Endothelial cell of umbilical vein (primary cell): ENCODE results near the gene RNU7-1. TPM values are rescaled to one million over a fixed set of nuclear protein-coding genes. Genes with fewer than 3 reads are reported as not detected.

Experiments
- BruUV-seq: library from RNA; stranded (reverse); fragments of 400-500 nt; replicated peaks from 2 replicates; lab custom pipeline; 2021; lab: Mats Ljungman, UMichigan
- CTCF ChIA-PET: fragments of 300-600, 350-600 bp; sonication (Branson Sonifier 250); formaldehyde crosslinking; loops from one replicate; lab custom pipeline; 2021; ENCODE audit warnings: antibody characterized with exemption, inconsistent platforms; lab: Charles Lee
- POLR2A ChIA-PET: fragments of 300-600, 350-600 bp; sonication (Branson Sonifier 250); formaldehyde crosslinking; loops from one replicate; lab custom pipeline; 2021; ENCODE audit warnings: antibody characterized with exemption, inconsistent platforms; lab: Charles Lee
- DNase-seq: peaks from one replicate; pipeline ENCODE4 v3.0.0-alpha.2; 2011; ENCODE audit warnings: low read depth, low spot score
- FAIRE-seq: peaks from 2 replicates; lab custom pipeline; 2011; peaks lifted over from hg19 to GRCh38; lab: Jason Lieb, UNC
- H2AFZ ChIP-seq: 2 replicates; pipeline ENCODE4 v1.6.0; 2012; ENCODE audit warnings: low read depth, low read length, control low read depth, inconsistent platforms
- H3K27ac ChIP-seq: 2 replicates; pipeline ENCODE4 v1.5.1; 2011; ENCODE audit warnings: low read depth, mild to moderate bottlenecking, control low read depth, low read length, moderate library complexity; ENCODE audit not compliant: insufficient read depth
- H3K27me3 ChIP-seq, 2 experiments: 2 replicates each; pipeline versions ENCODE4 v1.6.0 to v1.6.1; 2011; ENCODE audit warnings: low read length in 2 of 2, mixed read lengths in 1 of 2; ENCODE audit not compliant: control insufficient read depth in 2 of 2, insufficient read depth in 2 of 2
- H3K36me3 ChIP-seq, 2 experiments: 2 replicates in 1 of 2; 3 replicates in 1 of 2; pipeline ENCODE4 v1.5.1; 2011; ENCODE audit warnings: low read length in 2 of 2, mild to moderate bottlenecking in 1 of 2, moderate library complexity in 1 of 2; ENCODE audit not compliant: control insufficient read depth in 2 of 2, insufficient read depth in 2 of 2; ENCODE audit errors: extremely low read depth in 1 of 2
- H3K4me1 ChIP-seq: 3 replicates; pipeline ENCODE4 v1.5.1; 2011; ENCODE audit warnings: mild to moderate bottlenecking, low read length; ENCODE audit not compliant: control insufficient read depth, insufficient read depth; ENCODE audit errors: extremely low read depth
- H3K4me2 ChIP-seq: 2 replicates; pipeline ENCODE4 v1.6.1; 2011; ENCODE audit warnings: low read length, control low read depth, mixed read lengths; ENCODE audit not compliant: insufficient read depth
- H3K4me3 ChIP-seq, 3 experiments: fragments of 200-600 bp in 1 of 3; sonication (generic), shearing (Covaris generic) in 1 of 3; replicated peaks in 1 of 3; 2 replicates each; pipeline ENCODE4 v1.5.1; 2011 to 2016; ENCODE audit warnings: control low read depth in 3 of 3, low read length in 3 of 3, mild to moderate bottlenecking in 2 of 3, inconsistent platforms in 1 of 3, low read depth in 1 of 3, moderate library complexity in 1 of 3; ENCODE audit not compliant: insufficient read depth in 1 of 3
- H3K79me2 ChIP-seq: 2 replicates; pipeline ENCODE4 v1.6.0; 2012; ENCODE audit warnings: low read length, inconsistent platforms; ENCODE audit not compliant: control insufficient read depth, insufficient read depth
- H3K9ac ChIP-seq: replicated peaks from 2 replicates; pipeline ENCODE3; 2011; ENCODE audit warnings: low read length, control low read depth; ENCODE audit not compliant: insufficient read depth; ENCODE audit errors: extremely low read depth
- H3K9me1 ChIP-seq: replicated peaks from 3 replicates; pipeline ENCODE4 v1.6.0; 2011; ENCODE audit warnings: mild to moderate bottlenecking, low read length; ENCODE audit not compliant: control insufficient read depth, insufficient read depth; ENCODE audit errors: extremely low read depth
- H3K9me3 ChIP-seq: replicated peaks from 2 replicates; pipeline ENCODE4 v1.5.1; 2012; ENCODE audit warnings: low read length, inconsistent platforms; ENCODE audit not compliant: control insufficient read depth, insufficient read depth
- H4K20me1 ChIP-seq: replicated peaks from 2 replicates; pipeline ENCODE3; 2011; ENCODE audit warnings: mild to moderate bottlenecking, low read length; ENCODE audit not compliant: control insufficient read depth, insufficient read depth; ENCODE audit errors: extremely low read depth
- EZH2 ChIP-seq: IDR thresholded peaks from 2 replicates; pipeline ENCODE4 v1.6.1; 2012; ENCODE audit warnings: borderline replicate concordance, low read depth, mild to moderate bottlenecking, moderate library complexity, low read length, inconsistent platforms; ENCODE audit not compliant: severe bottlenecking
- FOS ChIP-seq: IDR thresholded peaks from 2 replicates; pipeline ENCODE4 v1.6.1; 2011; ENCODE audit warnings: mild to moderate bottlenecking, low read length, moderate library complexity, borderline replicate concordance; ENCODE audit not compliant: insufficient read depth
- GATA2 ChIP-seq: IDR thresholded peaks from 2 replicates; pipeline ENCODE4 v1.7.0; 2011; ENCODE audit warnings: low read depth, mild to moderate bottlenecking, moderate library complexity, mixed read lengths, low read length; ENCODE audit not compliant: insufficient read length, insufficient read depth
- JUN ChIP-seq: IDR thresholded peaks from 2 replicates; pipeline ENCODE4 v1.6.1; 2011; ENCODE audit warnings: borderline replicate concordance, low read depth; ENCODE audit not compliant: insufficient read length, insufficient read depth
- MYC ChIP-seq: IDR thresholded peaks from one replicate; pipeline ENCODE4 v1.6.1; 2011; ENCODE audit warnings: mild to moderate bottlenecking, low read depth, low read length
- POLR2A ChIP-seq: IDR thresholded peaks from 2 replicates; pipeline ENCODE4 v1.6.1; 2012; ENCODE audit warnings: low read depth, mild to moderate bottlenecking, control low read depth, low read length
- POLR2AphosphoS5 ChIP-seq: IDR thresholded peaks from 2 replicates; pipeline ENCODE4 v1.6.1; 2012; ENCODE audit warnings: low read depth, mild to moderate bottlenecking, control low read depth, low read length, moderate library complexity; ENCODE audit not compliant: insufficient read depth
- dilution Hi-C: fragments of 300-500 bp; cut with MboI; formaldehyde crosslinking; loops from one replicate; pipeline ENCODE4 v1.15.0; 2019; ENCODE audit warnings: low sequenced_read_pairs; ENCODE audit not compliant: extremely low pct_ligation_motif_present
- intact Hi-C: fragments of 100-400 bp; cut with micrococcal nuclease; formaldehyde crosslinking; loops from one replicate; pipeline ENCODE4 v1.10.0; 2022
- polyA plus RNA-seq, 4 experiments: library from polyadenylated mRNA; depleted of rRNA in 3 of 4; stranded (reverse) in 3 of 4; unstranded in 1 of 4; fragments of >200 nt; gene quantifications; 2 replicates each; pipeline versions ENCODE4 v1.2.1 to v1.2.3, GENCODE V29; 2011 to 2012; ENCODE audit warnings: missing spikeins in 1 of 4
- total RNA-seq: library from RNA; stranded (reverse); gene quantifications from 2 replicates; pipeline ENCODE4 v1.2.3, GENCODE V29; 2021
- TF ChIP-seq, protein P1 (sequence below): IDR thresholded peaks from 2 replicates; pipeline ENCODE4 v1.6.1; 2011; ENCODE audit not compliant: insufficient read depth, insufficient read length
- TF ChIP-seq, protein P2 (sequence below), 2 donors: IDR thresholded peaks; 1 replicate in 1 of 2; 2 replicates in 1 of 2; pipeline ENCODE4 v1.5.1; 2011; ENCODE audit warnings: low read length in 2 of 2, mild to moderate bottlenecking in 2 of 2, moderate library complexity in 2 of 2, control low read depth in 1 of 2, inconsistent platforms in 1 of 2, low read depth in 1 of 2; ENCODE audit not compliant: insufficient read depth in 1 of 2; ENCODE audit errors: extremely low read depth in 1 of 2

The RNU7-1 gene
- total and polyA plus RNA-seq, 2 donors (not counting 3 experiments of a cell fraction or from before 2014, with no cell fraction given) = not detected

DNA sequence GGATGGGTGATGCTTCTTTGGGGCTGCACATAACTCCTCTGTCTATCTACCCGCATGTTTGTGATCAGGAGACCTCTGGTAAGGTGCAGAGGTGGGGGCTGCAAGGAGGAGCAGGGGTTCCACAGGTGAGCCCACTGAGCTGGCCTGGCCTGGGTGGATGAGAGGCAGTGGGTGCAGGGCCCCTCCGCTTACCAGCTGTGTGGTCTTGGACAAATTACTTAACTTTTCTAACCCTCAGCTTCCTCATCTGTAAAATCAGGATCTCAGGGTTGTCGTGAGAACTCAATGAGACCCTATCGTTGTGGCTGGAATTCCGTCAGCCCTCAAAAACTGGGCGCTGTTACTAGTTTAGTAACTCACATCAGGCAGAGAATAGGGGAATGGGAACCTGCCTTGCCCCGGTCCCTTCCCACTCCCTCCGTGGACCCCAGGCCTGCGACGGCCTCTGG lies 15.0 kb downstream of the RNU7-1 start:
- Histone ChIP-seq H3K27ac (no peak overlapping the region), H3K36me3 (no peaks in the 10 kb centered on the region), H3K9me3 (no peaks in the 10 kb centered on the region), H3K4me3 (no peak overlapping the region), H3K4me1 (peaks cover 24% of the 10 kb centered on the region), H3K4me2 (no peak overlapping the region), H3K27me3 (no peaks in the 10 kb centered on the region), H3K9ac (no peak overlapping the region), H3K9me1 (no peaks in the 10 kb centered on the region), H2AFZ (peak overlapping the region; percentile 58), H3K79me2 (no peaks in the 10 kb centered on the region), H4K20me1 (no peaks in the 10 kb centered on the region)
- POLR2A ChIA-PET = interaction anchor here (1.8 kb wide), 1 partner anchor 15 kb away, joined by 6 read pairs; the partner anchor contains the start of genes C12orf57 and RNU7-1
- FAIRE-seq (no peak), DNase-seq (no peak)
- TF ChIP-seq MYC = no peak
- no peak for TF ChIP-seq JUN
- no peak for TF ChIP-seq POLR2AphosphoS5
- TF ChIP-seq, protein P1, sequence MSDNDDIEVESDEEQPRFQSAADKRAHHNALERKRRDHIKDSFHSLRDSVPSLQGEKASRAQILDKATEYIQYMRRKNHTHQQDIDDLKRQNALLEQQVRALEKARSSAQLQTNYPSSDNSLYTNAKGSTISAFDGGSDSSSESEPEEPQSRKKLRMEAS = no peak
- no peak for TF ChIP-seq FOS
- TF ChIP-seq GATA2 = no peak
- no peak for TF ChIP-seq POLR2A
- no peak for TF ChIP-seq EZH2
- TF ChIP-seq, protein P2, sequence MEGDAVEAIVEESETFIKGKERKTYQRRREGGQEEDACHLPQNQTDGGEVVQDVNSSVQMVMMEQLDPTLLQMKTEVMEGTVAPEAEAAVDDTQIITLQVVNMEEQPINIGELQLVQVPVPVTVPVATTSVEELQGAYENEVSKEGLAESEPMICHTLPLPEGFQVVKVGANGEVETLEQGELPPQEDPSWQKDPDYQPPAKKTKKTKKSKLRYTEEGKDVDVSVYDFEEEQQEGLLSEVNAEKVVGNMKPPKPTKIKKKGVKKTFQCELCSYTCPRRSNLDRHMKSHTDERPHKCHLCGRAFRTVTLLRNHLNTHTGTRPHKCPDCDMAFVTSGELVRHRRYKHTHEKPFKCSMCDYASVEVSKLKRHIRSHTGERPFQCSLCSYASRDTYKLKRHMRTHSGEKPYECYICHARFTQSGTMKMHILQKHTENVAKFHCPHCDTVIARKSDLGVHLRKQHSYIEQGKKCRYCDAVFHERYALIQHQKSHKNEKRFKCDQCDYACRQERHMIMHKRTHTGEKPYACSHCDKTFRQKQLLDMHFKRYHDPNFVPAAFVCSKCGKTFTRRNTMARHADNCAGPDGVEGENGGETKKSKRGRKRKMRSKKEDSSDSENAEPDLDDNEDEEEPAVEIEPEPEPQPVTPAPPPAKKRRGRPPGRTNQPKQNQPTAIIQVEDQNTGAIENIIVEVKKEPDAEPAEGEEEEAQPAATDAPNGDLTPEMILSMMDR (IDR thresholded peaks at IDR 0.05; ENCODE audit: extremely low read depth in 1 of 2, insufficient read depth in 1 of 2, low read depth in 1 of 2, low read length in 2 of 2) = no peak
- dilution Hi-C loops = no loop called here
- intact Hi-C loops = no loop called here
- no TSS peak for BruUV-seq
- CTCF ChIA-PET = interaction anchor here (1.6 to 1.7 kb wide), 2 partner anchors 14 to 89 kb away, joined by 4 to 12 read pairs; partner anchors contain the start of gene C12orf57
